ENCODE data around the gene SORL1-AS1.

- no peak for TF ChIP-seq TAF1 (IDR thresholded peaks at IDR 0.05; ENCODE audit: borderline replicate concordance, low read depth, low read length)
- no peak for TF ChIP-seq POLR2A (IDR thresholded peaks at IDR 0.05; ENCODE audit: low read depth, low read length)
- no peak for TF ChIP-seq POLR2AphosphoS5 (IDR thresholded peaks at IDR 0.05; ENCODE audit: low read depth, low read length)
Observed at GRCh38 chr11:121474680-121475079, 21.9 kb upstream of the SORL1-AS1 start.

Data from GM12892 (cell line).